PC-3 (cell line): ENCODE results near the gene PPT1. TPM values are rescaled to one million over a fixed set of nuclear protein-coding genes. Genes with fewer than 3 reads are reported as not detected.

Source experiments
- ATAC-seq: fragments of 200-7000 bp; cut with Tn5 transposase; 2 replicates; pipeline ENCODE4 v1.9.1; 2020; ENCODE audit warnings: mild to moderate bottlenecking, moderate library complexity
- BruUV-seq: library from RNA; stranded (reverse); fragments of 400-500 nt; replicated peaks from 2 replicates; lab custom pipeline; 2021; lab: Mats Ljungman, UMichigan
- CTCF ChIA-PET: fragments of 300-600 bp; sonication (Branson Sonifier 250); formaldehyde crosslinking; loops from one replicate; lab custom pipeline; 2022; ENCODE audit warnings: antibody characterized with exemption; lab: Charles Lee
- POLR2A ChIA-PET: fragments of 300-600 bp; sonication (Branson Sonifier 250); formaldehyde crosslinking; loops from one replicate; lab custom pipeline; 2022; ENCODE audit warnings: antibody characterized with exemption; ENCODE audit not compliant: unreplicated experiment; lab: Charles Lee
- DNase-seq: peaks from one replicate; pipeline ENCODE4 v3.0.0-alpha.2; 2015
- H2AFZ ChIP-seq: fragments of 300-600 bp; sonication (generic); 2 replicates; pipeline ENCODE4 v1.6.0; 2016; ENCODE audit warnings: antibody characterized with exemption, low read length
- H3F3A ChIP-seq: fragments of 300-600 bp; sonication (generic); one replicate; pipeline ENCODE4 v1.6.0; 2017; ENCODE audit warnings: antibody characterized with exemption, low read length, control low read depth, mild to moderate bottlenecking; ENCODE audit not compliant: unreplicated experiment
- H3K27ac ChIP-seq: fragments of 300-600 bp; sonication (generic); 2 replicates; pipeline ENCODE4 v1.5.1; 2016; ENCODE audit warnings: mild to moderate bottlenecking, low read length
- H3K27me3 ChIP-seq: fragments of 300-600 bp; sonication (generic); 2 replicates; pipeline ENCODE4 v1.6.1; 2016; ENCODE audit warnings: low read length, mixed read lengths
- H3K36me3 ChIP-seq: fragments of 300-600 bp; sonication (generic); 2 replicates; pipeline ENCODE4 v1.6.1; 2016; ENCODE audit warnings: low read depth, mixed run types, low read length, mixed read lengths
- H3K4me1 ChIP-seq: fragments of 300-600 bp; sonication (generic); 2 replicates; pipeline ENCODE4 v1.5.1; 2016; ENCODE audit warnings: low read length; ENCODE audit not compliant: insufficient read depth
- H3K4me2 ChIP-seq: fragments of 300-600 bp; sonication (generic); 2 replicates; pipeline ENCODE4 v1.6.0; 2016; ENCODE audit warnings: low read length
- H3K4me3 ChIP-seq: fragments of 300-600 bp; sonication (generic); 2 replicates; pipeline ENCODE4 v1.5.1; 2016; ENCODE audit warnings: mild to moderate bottlenecking, low read length, mixed read lengths
- H3K79me2 ChIP-seq: fragments of 300-600 bp; sonication (generic); 2 replicates; pipeline ENCODE4 v1.6.1; 2017; ENCODE audit warnings: low read length, mixed read lengths
- H3K9ac ChIP-seq: fragments of 300-600 bp; sonication (generic); 2 replicates; pipeline ENCODE4 v1.6.0; 2016; ENCODE audit warnings: mild to moderate bottlenecking, low read length
- H3K9me2 ChIP-seq: fragments of 300-600 bp; sonication (generic); replicated peaks from 2 replicates; pipeline ENCODE4 v1.6.1; 2016; ENCODE audit warnings: mixed run types, low read length, mixed read lengths
- H3K9me3 ChIP-seq: fragments of 300-600 bp; sonication (generic); 2 replicates; pipeline ENCODE4 v1.6.1; 2016; ENCODE audit warnings: low read length, mixed read lengths
- H4K20me1 ChIP-seq: fragments of 300-600 bp; sonication (generic); 2 replicates; pipeline ENCODE4 v1.6.1; 2016; ENCODE audit warnings: low read length, mixed read lengths
- CTCF ChIP-seq: fragments of 300-600 bp; sonication (generic); conservative IDR thresholded peaks from 2 replicates; pipeline ENCODE4 v1.5.1; 2017; ENCODE audit warnings: antibody characterized with exemption, low read depth, mild to moderate bottlenecking, low read length
- EZH2 ChIP-seq: fragments of 300-600 bp; sonication (generic); IDR thresholded peaks from one replicate; pipeline ENCODE4 v1.6.1; 2017; ENCODE audit warnings: antibody characterized with exemption, mild to moderate bottlenecking, low read length; ENCODE audit not compliant: unreplicated experiment
- EZH2phosphoT487 ChIP-seq: fragments of 300-600 bp; sonication (generic); IDR thresholded peaks from 2 replicates; pipeline ENCODE4 v1.6.1; 2018; ENCODE audit warnings: mild to moderate bottlenecking, antibody characterized with exemption, low read length, borderline replicate concordance
- intact Hi-C: fragments of 100-400 bp; cut with micrococcal nuclease; formaldehyde crosslinking; loops from 2 replicates; pipeline ENCODE4 v1.9.0; 2023
- total RNA-seq: library from RNA; depleted of rRNA; stranded (reverse); fragments of >200 nt; gene quantifications from 2 replicates; pipeline ENCODE4 v1.2.3, GENCODE V29; 2014; rRNA removed

PPT1 gene
- total RNA-seq, 1 experiment from 2014 or later, result 72.9 TPM

- Histone ChIP-seq H3K9me3 (no peaks in the 10 kb centered on the region), H3F3A (no peaks in the 10 kb centered on the region)
- CTCF ChIA-PET, result no interaction called here
Measured at GRCh38 chr1:40024671-40025070, 72.4 kb downstream of the PPT1 start.

DNA sequence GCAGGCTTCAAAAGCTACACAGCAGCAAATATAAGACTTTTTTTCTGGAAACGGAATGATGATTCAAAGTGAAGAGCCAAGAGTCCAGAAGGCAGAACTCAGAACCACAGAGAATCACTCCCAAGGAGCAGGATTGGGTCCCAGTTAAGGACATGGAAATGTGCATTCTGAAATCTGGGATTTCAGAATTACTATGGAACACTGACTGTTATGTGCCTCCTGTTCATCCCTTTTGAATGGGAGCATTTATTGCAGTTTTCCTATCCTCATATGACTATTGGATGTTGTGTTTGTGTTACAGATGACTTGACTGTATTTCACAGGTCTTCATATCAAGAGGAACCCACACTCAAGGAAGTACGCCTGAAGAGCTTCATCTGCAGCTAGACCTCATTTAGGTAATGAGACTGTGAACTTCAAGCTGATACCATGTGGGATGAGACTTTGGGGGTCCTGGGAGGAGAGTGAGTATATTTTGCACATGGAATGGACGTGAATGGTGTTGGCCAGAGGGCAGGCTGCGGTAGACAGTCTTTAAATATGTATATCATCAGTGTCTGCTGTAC lies 73.6 kb downstream of the PPT1 start:
- no peaks in the 10 kb centered on the region for H3K9me2 ChIP-seq
- H3K4me1 ChIP-seq, result no peaks in the 10 kb centered on the region
- H4K20me1 ChIP-seq, result no peaks in the 10 kb centered on the region
- ATAC-seq (no peak), DNase-seq (no peak)
- H2AFZ ChIP-seq, result no peak overlapping the region
- H3K27me3 ChIP-seq, result no peaks in the 10 kb centered on the region
- H3K4me3 ChIP-seq, result no peak overlapping the region
- TF ChIP-seq EZH2, result no peak
- no peak for TF ChIP-seq EZH2phosphoT487
- BruUV-seq, result no TSS peak
- H3K9ac ChIP-seq, result no peak overlapping the region
- no peak overlapping the region for H3K4me2 ChIP-seq
- H3F3A ChIP-seq, result no peaks in the 10 kb centered on the region
- H3K27ac ChIP-seq, result no peak overlapping the region
- CTCF ChIA-PET, result no interaction called here
- H3K79me2 ChIP-seq, result no peaks in the 10 kb centered on the region
- no peaks in the 10 kb centered on the region for H3K36me3 ChIP-seq
- POLR2A ChIA-PET, result no interaction called here
- intact Hi-C loops, result no loop called here
- no peaks in the 10 kb centered on the region for H3K9me3 ChIP-seq

More at GRCh38 chr1:40024671-40025070, 72.4 kb downstream of the PPT1 start:
- DNase-seq (no peak), ATAC-seq (no peak)
- H3K4me1 ChIP-seq, result no peaks in the 10 kb centered on the region
- H3K27me3 ChIP-seq, result no peaks in the 10 kb centered on the region
- TF ChIP-seq CTCF (no peak), EZH2 (no peak), EZH2phosphoT487 (no peak)
- H2AFZ ChIP-seq, result no peak overlapping the region
- H3K36me3 ChIP-seq, result no peaks in the 10 kb centered on the region
- no peak overlapping the region for H3K27ac ChIP-seq
- no peak overlapping the region for H3K4me2 ChIP-seq
- H3K79me2 ChIP-seq, result no peaks in the 10 kb centered on the region
- intact Hi-C loops, result no loop called here
- H4K20me1 ChIP-seq, result no peaks in the 10 kb centered on the region
- H3K9me2 ChIP-seq, result no peaks in the 10 kb centered on the region
- H3K9ac ChIP-seq, result no peak overlapping the region
- H3K4me3 ChIP-seq, result no peak overlapping the region
- POLR2A ChIA-PET, result no interaction called here
- BruUV-seq, result no TSS peak

Other genes starting within 250 kb of the PPT1 start
- 31.0 and 35.6 TPM in 2 replicates for gene TRIT1, start 213.7 kb downstream of the PPT1 start, total RNA-seq
- 4.0 and 6.6 TPM in 2 replicates for gene MYCL, start 195.3 kb downstream of the PPT1 start, total RNA-seq
- 8.6 and 12.1 TPM in 2 replicates for gene MFSD2A, start 142.1 kb downstream of the PPT1 start, total RNA-seq
- gene CAP1, start 56.5 kb downstream of the PPT1 start, total RNA-seq, result 214 and 243 TPM in 2 replicates
- 14.7 and 15.1 TPM in 2 replicates for gene RLF, start 64.1 kb upstream of the PPT1 start, total RNA-seq
- gene TMCO2, start 150.7 kb upstream of the PPT1 start, total RNA-seq, result not detected in 2 replicates
- 68.7 and 76.1 TPM in 2 replicates for gene ZMPSTE24, start 161.0 kb upstream of the PPT1 start, total RNA-seq
- 4.4 and 7.0 TPM in 2 replicates for gene COL9A2, start 220.0 kb upstream of the PPT1 start, total RNA-seq